ENCODE measurements around the gene SYVN1. TPM values are rescaled to one million over a fixed set of nuclear protein-coding genes. Genes with fewer than 3 reads are reported as not detected.

Gene SYVN1
- total RNA-seq, 1 donor from 2014 or later, result 53.2 TPM

DNA sequence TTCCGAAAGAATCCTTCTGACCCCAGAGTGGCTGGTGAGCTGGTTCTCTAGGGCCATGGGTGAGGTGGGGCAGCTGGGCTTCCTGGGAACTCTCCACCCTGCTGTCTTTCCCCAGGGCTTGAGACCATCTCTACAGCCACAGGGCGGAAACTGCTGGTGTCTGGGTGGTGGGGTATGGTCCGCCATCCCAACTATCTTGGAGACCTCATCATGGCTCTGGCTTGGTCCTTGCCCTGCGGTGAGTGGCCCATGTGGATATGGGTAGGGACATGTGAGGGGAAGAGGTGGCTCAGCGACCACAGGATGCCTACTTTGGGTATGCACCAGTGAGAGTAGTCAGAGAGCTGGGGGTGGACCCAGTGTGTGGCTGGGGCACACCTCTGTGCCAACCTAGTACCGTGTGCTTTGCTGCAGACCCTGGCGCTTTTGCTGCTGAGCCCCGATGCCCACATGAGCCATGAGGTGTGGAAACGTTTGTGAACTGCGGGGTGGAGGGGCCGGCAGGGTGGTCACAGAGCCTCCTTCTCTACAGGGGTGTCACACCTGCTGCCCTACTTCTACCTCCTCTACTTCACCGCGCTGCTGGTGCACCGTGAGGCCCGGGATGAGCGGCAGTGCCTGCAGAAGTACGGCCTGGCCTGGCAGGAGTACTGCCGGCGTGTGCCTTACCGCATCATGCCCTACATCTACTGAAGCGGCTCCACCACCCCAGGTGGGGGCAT is 18.8 kb downstream of the SYVN1 start:
- intact Hi-C loops (cut with micrococcal nuclease), result loop anchor here (10.0 kb wide), 1 partner anchor 1149 kb away; the partner anchor contains the start of gene RAB1B

DNA sequence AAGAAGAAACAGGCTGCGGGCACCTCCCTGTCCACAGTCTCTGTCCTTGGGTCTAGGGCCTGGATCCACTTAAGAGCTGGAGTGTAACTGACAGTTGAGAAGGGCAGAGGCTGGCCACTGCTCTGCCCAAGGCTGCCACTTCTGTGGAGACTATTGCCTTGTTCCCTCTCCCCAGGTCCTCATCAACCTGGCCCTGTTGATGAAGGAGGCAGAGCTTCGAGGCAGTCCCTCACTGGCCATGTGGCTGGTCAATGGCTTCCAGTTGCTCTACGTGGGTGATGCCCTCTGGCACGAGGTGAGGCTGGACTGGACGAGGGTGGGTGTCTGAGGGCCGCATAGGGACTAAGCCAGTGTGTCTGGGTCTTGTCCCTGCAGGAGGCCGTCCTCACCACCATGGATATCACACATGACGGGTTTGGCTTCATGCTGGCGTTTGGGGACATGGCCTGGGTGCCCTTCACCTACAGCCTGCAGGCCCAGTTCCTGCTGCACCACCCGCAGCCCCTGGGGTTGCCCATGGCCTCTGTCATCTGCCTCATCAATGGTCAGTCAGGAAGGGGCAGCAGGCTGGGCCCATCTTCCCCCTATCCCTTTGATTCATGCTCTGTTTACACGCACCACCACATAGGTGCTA is 19.7 kb downstream of the SYVN1 start:
- intact Hi-C loops (cut with micrococcal nuclease), result loop anchor here (5.0 to 10.0 kb wide), 2 partner anchors 218 to 1150 kb away; partner anchors contain the start of genes DPF2 and RAB1B

DNA sequence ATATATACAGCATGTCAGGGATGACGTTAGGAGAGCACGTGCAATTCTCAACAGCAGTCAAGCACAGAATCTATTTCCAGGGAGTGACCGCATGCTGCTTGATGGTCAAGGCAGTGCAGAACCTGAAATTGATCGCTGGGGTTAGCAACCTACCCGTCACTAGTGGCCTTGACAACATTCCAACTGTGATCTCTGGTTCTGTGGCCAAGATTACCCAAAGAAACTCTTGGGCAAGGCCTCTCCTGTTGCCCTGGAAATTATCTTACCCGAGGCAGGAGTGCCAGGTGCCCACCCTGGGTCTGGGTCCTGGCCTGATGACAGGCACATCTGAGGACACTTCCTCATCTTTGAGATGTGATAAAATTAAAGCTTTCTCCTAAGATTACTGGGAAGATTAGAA is 20.5 kb downstream of the SYVN1 start:
- intact Hi-C loops (cut with micrococcal nuclease), result loop anchor here (5.0 to 10.0 kb wide), 2 partner anchors 218 to 1151 kb away; partner anchors contain the start of genes DPF2 and RAB1B

DNA sequence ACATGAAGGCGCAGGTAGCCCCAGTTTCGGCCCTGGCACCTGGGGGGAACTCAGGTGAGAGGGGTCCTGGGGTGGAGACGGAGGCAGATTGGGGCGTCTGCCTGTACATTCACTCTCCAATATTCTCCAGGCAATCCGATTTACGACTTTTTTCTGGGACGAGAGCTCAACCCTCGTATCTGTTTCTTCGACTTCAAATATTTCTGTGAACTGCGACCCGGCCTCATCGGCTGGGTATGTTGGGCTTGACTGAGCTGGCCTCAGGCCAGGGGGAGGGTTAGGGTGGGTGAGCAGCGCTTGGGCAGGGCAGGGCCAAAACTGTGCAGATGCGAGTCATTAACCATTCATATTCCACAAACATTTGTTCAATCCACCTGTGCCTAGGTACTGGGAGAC is 21.0 kb downstream of the SYVN1 start:
- intact Hi-C loops (cut with micrococcal nuclease), result loop anchor here (5.0 to 10.0 kb wide), 2 partner anchors 219 to 1151 kb away; partner anchors contain the start of genes DPF2 and RAB1B

- intact Hi-C loops (cut with micrococcal nuclease), result loop anchor here (1.0 to 10.0 kb wide), 3 partner anchors 85 to 1152 kb away; partner anchors contain the start of genes DPF2, RAB1B and SNX15
Observed at GRCh38 chr11:65112546-65113360, 21.6 kb downstream of the SYVN1 start.

GRCh38 chr11:65111744-65112545 is 22.4 kb downstream of the SYVN1 start, which contains the start of gene TM7SF2:
Gene TM7SF2 (plus strand): TSS chr11:65111872. CDS start chr11:65112016, 144 bp downstream.
- intact Hi-C loops (cut with micrococcal nuclease), result loop anchor here (1.0 to 10.0 kb wide), 4 partner anchors 85 to 1153 kb away; partner anchors contain the start of genes CDC42EP2, DPF2, RAB1B and SNX15

- intact Hi-C loops (cut with micrococcal nuclease), result loop anchor here (2.0 to 10.0 kb wide), 3 partner anchors 204 to 1154 kb away; partner anchors contain the start of genes CDC42EP2, DPF2 and RAB1B
Observed at GRCh38 chr11:65111159-65111743, 23.1 kb downstream of the SYVN1 start.

DNA sequence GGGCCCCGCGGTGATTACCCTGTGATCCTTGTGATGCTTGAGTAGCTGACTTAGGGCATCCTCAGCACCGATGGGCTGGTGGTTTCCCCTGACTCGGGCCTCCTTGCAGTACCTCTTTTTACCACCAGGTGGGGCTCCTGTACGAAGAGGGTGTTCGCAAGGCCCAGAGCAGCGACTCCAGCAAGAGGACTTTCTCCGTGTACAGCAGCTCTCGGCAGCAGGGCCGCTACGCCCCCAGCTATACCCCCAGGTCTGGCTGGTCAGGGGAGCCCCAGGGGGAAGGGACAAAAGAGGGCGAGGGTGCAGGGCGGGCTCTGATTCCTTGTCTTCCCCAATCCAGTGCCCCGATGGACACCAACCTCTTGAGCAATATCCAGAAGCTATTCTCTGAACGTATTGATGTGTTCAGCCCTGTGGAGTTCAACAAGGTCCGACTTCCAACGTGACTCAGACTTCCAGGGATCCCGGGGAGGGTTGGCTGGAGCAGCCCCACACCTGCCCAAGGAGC is 23.9 kb downstream of the SYVN1 start:
- intact Hi-C loops (cut with micrococcal nuclease), result loop anchor here (1.0 to 10.0 kb wide), 10 partner anchors 12 to 1154 kb away; partner anchors contain the start of genes CAPN1, CDC42EP2, CDCA5 and DPF2

DNA sequence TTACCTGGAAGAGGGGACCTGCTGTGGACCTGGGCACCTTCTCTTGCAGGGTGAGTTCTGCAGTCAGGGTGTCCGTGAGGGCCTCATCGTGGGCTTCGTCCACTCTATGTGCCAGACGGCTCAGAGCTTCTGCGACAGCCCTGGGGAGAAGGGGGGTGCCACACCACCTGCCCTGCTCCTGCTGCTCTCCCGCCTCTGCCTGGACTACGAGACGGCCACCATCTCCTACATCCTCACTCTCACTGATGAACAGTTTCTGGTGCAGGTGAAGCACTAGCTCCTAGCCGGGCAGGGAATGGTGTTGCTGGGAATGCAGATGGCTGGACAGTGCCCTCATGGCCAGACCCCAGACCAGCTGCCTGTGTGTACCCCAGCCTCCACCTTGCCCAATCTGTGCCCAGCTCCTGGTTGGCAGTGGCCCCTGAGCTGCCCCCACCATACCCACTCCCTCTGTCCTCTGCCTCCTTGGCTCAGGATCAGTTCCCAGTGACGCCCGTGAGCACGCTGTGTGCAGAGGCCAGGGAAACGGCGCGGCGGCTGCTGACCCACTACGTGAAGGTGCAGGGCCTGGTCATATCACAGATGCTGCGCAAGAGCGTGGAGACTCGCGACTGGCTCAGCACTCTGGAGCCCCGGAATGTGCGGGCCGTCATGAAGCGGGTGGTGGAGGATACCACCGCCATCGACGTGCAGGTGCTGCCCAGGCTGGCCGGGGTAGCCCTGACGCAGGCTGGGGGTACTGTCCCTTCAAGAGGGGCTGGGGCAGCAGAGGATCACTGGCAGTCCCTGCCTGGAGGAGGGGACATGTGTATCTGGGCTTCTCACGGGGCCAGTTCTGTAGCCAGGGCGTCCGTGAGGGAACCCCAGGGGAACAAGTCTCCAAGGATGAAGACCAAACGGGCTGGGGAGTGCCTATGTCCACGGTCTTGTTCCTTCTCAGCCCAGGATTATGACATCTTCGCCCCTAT is 24.8 kb downstream of the SYVN1 start:
- intact Hi-C loops (cut with micrococcal nuclease), result loop anchor here (1.0 to 10.0 kb wide), 10 partner anchors 13 to 1155 kb away; partner anchors contain the start of genes CAPN1, CDC42EP2, CDCA5 and DPF2

DNA sequence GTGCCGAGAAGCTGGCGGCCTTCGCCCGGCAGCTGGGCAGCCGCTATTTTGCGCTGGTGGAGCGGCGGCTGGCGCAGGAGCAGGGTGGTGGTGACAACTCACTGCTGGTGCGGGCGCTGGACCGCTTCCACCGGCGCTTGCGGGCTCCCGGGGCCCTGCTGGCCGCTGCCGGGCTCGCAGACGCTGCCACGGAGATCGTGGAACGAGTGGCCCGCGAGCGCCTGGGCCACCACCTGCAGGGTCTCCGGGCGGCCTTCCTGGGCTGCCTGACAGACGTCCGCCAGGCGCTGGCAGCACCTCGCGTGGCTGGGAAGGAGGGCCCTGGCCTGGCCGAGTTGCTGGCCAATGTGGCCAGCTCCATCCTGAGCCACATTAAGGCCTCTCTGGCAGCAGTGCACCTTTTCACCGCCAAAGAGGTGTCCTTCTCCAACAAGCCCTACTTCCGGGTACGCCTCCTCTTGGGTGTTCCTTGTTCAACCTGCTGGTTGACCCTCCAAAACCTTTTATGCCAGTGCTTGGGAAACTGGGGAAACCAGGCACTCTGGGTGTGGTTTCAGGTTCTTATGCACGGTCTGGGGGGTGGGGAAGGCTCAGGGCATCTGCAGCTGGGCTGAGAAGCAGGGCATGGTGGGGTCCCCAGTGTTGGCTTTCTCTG is 25.7 kb downstream of the SYVN1 start:
- intact Hi-C loops (cut with micrococcal nuclease), result no loop called here

DNA sequence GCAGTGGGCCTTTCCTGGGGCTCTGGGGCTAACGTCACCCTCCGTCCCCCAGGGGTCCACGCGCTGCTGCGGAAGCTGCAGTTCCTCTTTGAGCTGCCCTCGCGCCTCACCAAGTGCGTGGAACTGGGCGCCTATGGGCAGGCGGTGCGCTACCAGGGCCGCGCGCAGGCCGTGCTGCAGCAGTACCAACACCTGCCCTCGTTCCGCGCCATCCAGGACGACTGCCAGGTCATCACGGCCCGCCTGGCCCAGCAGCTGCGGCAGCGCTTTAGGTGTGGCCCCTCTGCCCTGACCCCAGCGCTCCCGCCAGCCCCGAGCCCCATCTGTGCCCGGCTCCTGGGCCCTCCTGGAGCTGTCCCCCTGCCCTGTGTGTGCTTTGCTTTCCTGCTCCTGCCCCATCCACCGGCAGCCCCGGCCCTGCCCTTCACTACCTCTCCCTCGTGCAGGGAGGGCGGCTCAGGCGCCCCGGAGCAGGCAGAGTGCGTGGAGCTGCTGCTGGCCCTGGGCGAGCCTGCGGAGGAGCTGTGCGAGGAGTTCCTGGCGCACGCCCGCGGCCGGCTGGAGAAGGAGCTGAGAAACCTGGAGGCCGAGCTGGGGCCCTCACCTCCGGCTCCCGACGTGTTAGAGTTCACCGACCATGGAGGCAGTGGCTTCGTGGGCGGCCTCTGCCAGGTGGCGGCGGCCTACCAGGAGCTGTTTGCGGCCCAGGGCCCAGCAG is 26.4 kb downstream of the SYVN1 start:
- intact Hi-C loops (cut with micrococcal nuclease), result no loop called here

GRCh38 chr11:65107078-65107477 is 27.2 kb downstream of the SYVN1 start:
- intact Hi-C loops (cut with micrococcal nuclease), result no loop called here

- intact Hi-C loops (cut with micrococcal nuclease), result no loop called here
Observed at GRCh38 chr11:65104628-65105027, 29.7 kb downstream of the SYVN1 start.

DNA sequence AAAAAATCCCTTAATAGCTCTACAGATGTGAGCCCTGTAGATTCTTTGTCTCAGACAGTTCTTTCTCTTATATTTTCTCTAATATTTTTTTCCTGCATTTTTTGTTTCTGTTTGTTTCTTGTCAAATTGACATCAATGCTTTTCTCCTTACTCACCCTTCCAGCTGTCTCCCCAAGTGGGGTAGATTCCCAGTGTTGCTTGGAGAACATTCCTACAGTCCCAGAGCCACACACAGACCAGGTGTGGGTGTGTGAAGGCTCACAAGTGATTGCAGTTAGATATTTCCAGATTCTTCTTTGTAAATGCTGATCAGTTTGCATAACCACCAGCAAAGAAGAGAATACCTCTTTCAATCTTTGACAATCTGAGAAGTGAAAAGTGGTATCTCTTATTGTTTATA is 30.8 kb downstream of the SYVN1 start:
- intact Hi-C loops (cut with micrococcal nuclease), result no loop called here

GRCh38 chr11:65102142-65103095 is 31.9 kb downstream of the SYVN1 start:
- intact Hi-C loops (cut with micrococcal nuclease), result no loop called here
